Hematopoietic multipotent progenitor cell treated with erythropoietin and hydrocortisone succinate and interleukin-3 and kit ligand, for 15 days (in vitro differentiated cells): ENCODE results near the gene GALNT15.

Source experiments
- DNase-seq: peaks from one replicate; pipeline ENCODE4 v3.0.0-alpha.2; 2015; ENCODE audit warnings: low spot score

The GALNT15 gene

DNA sequence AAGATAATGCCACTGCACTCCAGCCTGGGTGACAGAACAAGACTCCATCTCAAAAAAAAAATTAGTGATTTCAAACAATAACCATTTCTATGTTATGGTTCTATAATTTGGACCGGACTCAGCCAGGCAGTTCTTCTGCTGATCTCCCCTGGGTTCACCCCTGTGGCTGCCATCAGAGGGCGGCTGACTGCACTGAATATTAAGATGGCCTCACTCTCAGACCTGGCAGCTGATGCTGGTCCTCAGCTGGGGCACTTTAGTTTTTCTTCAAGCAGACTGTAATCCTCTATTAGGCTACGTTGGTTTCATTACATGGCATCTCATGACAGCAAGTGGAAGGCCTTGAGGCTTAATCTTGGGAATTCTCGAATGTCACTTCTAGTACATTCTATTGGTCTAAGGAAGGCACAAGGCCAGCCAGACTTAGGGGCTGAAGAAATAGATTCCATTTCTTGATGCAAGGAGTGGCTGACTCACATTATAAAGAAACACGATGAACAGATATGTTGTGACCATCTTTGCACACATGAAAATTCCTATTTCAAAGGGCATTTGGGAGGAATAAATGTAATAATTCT is 12.8 kb downstream of the GALNT15 start:
- DNase-seq = no peak

DNA sequence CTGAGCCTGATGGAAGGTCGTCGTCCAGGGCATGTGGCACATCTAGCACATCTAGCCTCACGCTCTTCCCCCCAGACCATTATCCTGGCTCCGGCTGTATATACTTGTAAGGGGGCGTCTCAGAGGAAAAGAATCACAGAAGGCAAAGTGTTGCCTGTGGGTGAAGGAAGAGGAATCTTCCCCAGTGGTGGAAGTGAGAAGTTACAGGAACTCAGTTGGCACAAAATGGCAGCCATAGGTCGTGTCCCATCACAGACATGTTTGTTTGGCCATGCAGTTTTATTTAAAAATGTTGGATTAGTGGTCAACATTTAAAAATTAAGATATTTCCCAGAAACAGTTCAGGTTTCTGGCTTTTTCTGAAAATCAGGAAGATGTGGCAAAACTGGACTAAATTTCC is 13.6 kb downstream of the GALNT15 start:
- DNase-seq = no peak

DNA sequence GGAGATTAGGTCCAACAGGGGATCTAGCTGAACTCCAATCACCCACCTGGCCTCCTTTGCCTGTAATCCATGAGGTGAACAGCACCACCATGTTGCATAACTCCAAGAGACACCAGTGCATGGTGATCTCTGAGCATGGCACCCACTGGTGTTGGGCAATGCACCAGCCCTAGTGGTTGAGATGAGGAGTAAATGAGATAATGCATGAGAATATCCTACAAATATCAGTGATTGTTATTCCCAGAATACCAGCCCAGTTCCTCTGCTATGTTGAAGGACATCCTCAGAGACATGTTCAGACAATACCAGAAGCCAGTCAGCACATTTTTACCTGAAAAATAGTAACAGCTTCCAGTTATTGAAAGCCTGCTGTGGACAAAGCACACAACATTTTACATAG is 14.7 kb downstream of the GALNT15 start:
- no peak for DNase-seq

DNA sequence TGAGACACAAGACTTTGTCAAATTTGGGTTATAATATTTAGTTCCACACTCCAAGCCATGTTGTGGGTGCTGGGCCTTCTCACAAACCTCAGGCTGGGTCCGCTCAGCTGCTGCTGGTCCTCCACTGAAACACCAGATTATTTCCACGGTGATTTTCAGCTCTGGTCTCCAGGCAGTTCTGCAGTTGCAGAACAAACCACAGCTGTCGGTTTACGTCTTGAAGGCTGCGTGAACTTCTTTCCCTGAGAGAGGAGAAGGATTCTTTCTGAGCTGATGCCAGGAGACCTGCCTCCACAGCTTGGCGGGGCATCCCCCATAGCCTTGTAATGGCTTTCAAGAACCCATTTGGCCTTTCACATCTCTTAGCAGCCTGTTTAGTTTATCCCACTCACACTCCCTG is 16.2 kb downstream of the GALNT15 start:
- no peak for DNase-seq

DNA sequence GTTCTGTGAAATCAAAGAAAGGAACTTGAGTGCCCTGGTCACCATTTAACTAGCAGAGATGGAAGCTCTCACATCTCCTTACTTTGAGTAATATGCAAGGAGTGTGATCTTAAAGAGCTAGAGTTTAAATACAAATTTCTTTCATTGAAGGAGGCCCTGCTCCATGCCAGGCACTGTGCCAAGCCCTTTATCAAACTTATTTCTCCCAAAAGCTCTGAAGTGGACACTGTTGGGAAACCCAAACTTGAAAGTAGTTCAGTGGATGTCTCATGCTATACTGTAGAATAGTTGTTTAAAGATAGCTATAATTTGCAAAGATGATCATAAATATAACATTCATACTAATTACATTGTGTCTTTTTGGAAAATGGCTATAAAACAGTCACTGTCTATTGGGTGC is 17.1 kb downstream of the GALNT15 start:
- no peak for DNase-seq

DNA sequence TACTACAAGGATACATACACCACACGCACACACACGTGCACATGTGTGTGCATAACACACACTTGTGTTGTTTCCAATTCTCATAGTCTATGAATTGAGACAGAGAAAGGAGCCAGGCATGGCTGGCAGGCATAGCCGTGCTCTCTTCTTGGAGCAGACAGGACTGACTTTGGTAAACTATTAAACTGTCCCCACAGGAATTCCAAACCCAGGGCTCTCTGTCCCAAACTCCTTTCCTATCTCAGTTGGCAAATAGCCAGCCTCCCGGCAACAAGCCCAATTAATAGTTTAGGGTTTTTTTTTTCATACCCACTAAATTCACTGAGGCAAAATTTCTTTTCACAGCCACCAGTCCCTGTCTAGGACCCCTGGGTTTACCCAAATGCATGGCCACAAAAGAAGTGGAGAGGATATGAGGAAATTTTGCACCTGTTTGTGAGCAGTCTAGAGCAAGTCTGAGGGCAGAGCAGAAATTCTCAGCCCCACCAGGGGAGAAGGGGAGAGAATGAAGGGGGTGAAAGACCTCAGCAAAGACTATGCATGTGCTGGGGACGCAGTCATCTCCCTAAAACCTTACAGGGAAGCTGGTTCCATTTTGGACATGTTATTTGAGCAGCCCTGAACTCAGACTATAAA is 17.8 kb downstream of the GALNT15 start:
- DNase-seq = no peak

DNA sequence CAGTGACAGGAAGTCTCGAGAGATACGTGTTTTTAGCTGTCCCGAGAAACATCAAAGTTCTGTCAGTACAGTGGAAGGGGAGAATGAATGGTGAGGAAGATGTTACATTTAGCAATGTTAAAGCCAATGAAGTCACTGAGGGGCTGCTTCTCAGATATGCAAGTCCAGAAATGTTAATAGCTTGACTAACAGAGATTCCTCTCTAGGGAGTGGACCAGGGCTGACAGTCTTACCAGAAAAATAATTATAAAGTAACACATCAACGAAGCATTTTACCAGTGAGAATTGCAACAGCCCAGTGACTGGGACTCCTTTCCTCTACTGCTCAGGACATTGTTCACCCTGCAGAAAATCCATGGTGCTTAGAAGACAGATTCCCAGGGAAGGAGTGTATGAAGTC is 23.9 kb downstream of the GALNT15 start:
- no peak for DNase-seq

DNA sequence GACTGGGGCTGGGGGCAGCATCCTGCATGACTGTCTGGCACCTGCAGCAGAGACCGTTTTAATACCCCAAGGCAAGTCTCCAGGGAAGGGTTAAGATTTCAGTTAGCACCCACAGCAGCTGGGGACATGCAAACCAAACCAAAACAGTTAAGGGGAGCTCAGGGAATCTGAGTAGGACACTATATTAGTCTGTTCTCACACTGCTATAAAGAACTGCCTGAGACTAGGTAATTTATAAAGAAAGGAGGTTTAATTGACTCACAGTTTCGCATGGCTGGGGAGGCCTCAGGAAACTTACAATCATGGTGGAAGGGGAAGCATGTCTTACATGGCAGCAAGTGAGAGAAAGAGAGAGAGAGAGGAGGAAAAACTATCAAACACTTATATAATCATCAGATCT is 25.3 kb downstream of the GALNT15 start:
- no peak for DNase-seq

DNA sequence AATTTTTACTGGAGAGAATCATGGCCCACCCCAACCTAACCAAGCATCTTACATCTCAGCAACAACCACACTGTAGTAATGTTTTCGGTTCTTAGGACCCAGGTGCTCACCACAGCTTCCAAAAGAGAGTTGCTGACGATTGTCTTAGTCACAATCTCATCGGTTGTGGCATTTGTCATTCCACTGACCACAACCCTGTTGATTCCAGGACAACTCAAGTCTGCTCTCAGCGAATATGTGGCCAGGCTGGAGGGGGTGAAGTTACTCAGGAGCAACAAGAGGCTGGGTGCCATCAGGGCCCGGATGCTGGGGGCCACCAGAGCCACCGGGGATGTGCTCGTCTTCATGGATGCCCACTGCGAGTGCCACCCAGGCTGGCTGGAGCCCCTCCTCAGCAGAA is 25.9 kb downstream of the GALNT15 start:
- DNase-seq = no peak

DNA sequence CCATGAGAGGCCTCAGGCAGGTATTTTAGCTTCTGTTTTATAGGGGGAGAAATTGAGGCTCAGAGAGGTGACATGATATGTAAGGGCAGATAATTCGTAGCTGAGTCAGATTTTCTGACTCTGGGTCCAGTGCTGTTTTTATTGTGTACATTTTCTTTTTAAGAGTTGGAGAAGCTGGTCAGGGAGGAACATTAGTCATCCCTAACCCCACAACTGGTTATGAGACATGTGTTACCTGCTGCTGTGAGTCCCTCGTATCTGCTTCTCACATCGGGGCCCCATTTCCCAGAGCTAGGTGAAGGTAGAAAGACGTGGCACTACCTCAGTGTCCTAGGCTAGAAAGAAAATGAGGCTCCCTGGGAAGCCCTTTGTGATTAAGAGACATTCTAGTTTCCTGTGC is 28.6 kb downstream of the GALNT15 start:
- DNase-seq = no peak

DNA sequence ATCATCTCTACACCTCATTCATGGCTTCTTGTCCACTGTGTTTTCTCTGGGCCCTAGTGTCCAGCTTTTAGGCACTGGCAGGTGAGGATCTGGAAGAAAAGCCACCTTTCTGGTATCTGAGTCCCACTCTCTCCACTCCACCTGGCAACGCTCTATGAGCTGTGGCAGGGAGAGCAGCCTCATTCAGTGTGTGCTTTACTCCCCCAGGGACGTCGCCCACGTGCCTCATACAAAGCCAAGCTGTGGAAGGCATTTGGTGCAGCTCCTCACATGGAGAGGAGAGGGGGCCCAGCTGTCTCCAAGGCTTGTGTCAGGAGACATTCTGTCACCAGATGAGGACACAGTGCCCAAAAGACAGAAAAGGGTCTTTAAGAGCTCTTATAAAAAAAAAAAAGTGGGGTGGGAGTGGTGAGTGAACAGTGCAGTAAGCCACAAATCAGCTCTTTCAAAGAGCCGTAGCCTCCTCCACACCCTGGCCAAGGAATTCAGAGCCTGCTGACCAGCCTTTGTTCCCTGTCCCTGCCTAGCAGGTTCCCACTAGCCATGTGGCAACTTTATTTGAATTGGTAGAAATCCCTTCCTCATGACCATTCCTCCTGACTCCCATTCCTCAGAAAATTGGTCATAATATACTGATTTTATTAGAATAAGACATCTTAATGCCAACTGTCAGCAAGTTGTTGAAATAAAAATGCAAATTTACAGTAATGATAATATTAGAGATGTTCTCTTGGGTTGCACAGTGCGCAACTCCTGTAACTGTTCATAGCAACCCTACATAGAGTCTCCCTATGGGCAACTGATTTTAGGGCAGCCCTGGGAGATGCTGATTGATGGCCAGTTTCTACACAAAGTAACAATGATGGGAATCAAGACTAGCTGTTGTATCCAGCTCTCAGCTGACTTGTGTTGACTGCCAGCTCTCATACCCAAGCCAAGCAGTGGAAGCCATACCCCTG is 29.5 kb downstream of the GALNT15 start:
- DNase-seq = no peak

DNA sequence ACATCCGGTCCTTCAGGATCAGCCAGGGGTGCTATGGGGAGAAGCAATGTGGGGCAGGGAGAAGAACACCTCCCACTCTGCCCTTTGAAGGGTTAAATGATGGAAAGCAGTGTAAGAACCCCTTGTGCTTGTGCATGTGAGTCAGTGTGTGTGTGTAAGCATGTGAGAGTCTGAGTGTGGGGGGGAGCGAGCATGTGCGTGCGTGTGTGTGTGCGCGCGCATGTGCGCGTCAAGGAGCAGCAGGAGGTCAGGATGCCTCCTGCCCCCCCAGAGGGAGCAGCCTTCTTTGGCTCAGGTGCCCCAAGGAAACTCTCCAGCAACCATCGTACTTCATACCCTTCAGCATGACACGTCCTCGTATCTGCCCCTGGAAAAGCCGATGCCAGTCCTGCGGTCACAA is 30.3 kb downstream of the GALNT15 start:
- no peak for DNase-seq

DNA sequence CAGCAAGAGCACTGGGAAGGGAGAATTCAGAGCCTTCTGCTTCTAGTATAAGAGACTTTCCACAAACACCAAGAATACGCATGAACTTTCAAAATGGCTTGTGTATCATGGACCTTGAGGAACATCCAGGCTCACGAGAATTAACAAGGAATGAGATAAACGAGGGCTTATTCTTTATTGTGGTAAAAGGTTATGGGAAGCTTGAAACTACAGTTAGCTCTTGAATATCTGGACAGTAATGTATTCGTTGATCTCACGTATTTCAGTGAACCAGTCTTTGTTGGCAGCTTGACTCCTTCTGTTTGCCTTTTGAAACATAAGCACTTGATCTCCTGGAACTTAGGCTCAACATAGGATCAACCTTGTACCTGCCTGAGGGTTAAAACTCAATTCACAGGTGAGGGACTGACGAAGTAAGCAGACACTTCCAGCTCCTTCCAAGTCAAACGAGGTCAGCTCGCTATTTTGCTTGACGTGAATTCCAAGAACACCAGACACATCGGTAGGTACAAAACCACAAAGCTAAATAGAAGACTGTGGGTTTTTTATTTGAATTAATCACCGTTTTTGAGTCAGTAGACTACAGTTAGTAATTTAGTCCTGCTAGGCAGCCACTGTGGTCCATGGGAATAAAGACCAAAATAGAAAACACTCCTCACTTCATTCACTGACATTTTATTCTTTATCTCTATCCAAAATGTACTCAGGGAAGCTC is 30.8 kb downstream of the GALNT15 start:
- no peak for DNase-seq

DNA sequence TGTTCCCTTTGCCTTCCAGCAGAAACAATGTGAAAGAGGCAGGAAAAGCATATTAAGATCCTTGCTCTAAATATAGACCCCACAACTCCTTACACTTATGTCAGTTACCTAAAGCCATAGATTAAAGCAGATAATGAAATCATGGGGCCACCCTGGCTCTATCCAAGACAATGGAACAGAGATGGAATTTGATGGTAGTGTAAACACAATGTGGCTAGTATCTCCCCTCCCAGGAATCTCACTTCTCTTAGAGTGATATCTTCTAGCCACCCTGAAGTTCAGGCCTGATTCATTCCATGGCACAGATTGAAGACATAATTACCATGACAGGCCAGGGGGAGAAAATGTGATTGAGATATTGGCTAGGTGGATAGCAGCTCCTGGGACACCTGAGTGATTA is 32.6 kb downstream of the GALNT15 start:
- no peak for DNase-seq

DNA sequence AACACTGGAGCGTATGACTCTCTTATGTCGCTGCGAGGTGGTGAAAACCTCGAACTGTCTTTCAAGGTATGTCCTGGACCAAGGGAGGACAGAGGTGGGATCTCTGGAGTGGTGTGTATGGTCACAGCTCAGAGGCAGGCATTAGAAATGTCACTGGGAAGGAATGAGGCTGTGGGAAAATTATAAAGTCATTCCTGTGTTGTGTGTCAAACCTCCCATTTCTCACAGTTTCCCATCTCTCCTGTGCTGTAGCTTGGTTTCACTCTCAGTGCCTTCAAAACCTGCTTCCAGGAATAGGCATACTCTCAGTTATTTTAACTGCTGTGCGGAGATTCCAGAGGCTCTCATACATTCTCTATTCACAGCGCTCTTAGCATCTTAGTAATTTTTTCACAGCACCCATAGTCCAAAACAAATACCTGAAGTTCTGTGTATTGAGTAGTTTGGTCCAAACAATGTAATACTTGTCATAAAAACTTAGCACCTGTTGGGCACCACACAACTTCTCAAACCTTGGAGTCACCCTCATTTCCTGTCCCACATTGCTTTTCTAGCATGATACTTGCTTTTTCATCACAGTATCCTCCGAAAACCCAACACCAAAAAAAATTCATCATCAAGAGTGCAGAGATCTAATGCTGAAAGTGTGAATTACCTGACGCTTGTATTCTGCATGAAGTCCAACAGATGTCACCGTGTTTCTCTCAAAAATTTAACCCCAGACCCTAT is 36.9 kb downstream of the GALNT15 start:
- DNase-seq = no peak

DNA sequence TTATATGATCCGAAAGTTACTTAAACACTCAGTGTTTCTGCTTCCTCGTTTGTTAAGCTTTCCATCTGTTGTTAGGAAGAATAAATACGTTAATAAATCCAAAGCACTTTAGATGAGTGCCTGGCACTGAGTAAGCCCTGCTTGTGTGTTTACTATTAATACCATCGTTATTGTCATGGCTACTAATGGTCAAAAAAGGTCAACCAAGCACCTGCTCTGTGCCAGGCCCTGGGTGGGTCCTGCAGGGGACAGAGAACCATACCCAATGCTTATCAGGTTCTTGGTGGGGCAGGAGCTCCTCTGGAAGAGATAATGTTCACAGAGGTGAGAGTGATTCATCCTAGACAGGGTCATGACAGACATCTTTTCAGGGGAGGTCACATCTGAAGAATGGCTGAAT is 39.9 kb downstream of the GALNT15 start:
- no peak for DNase-seq

DNA sequence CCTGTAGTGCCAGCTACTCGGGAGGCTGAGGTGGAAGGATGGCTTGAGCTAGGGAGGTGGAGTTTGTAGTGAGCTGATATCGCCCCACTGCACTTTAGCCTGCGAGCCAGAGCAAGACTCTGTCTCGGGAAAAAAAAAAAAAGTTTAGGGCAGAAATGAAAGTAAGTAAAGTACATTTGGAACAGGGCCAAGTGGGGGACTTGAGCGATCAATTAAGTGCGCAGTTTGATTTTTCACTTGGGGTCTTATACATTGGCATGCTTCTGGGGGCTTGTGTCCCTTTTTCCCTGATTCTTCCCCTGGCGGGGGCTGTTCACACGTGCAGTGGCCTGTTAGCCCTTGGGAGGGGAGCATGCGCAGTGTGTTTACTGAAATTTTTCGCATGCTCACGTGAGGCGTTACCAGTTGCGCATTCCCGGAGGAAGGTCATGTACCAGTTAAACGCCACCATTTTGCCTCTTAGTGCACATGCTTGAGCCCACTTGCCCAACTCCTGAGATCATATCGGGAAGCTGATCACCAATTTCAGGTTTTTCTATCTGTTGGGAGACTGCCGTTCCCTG is 42.0 kb downstream of the GALNT15 start:
- no peak for DNase-seq

DNA sequence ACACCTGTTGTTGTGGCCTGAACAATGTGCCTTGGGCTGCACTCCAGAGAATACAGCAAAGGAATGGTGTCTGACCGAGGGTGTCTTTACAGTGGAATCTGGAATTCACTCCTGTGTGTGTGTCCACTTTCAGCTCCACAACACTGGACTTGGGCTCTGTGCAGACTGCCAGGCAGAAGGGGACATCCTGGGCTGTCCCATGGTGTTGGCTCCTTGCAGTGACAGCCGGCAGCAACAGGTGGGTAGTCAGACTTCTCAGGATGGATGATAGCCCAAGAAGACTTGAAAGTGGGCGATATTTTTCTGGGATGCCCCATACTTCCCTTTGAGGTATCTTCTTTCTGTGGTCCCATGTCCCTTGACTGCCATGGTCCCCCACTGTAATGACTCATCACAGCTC is 45.3 kb downstream of the GALNT15 start:
- no peak for DNase-seq

DNA sequence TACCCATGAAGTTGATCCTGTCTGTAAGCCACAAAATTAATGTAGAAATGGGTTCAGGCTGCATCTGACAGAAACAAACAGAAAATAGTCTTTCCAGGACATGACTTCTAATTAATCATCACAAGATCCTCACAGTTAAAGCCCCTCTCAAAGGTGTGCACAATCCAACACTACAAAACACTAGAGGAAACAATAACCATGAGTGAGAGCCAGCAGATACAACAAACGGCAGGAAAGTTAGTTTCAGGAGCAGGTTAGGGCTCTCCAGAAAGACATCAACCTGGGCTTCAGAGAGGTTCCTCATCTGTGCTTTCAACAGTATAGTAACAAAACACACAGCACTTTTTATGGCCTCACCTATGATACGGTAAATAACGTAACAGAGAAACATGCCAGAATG is 47.5 kb downstream of the GALNT15 start:
- no peak for DNase-seq

DNA sequence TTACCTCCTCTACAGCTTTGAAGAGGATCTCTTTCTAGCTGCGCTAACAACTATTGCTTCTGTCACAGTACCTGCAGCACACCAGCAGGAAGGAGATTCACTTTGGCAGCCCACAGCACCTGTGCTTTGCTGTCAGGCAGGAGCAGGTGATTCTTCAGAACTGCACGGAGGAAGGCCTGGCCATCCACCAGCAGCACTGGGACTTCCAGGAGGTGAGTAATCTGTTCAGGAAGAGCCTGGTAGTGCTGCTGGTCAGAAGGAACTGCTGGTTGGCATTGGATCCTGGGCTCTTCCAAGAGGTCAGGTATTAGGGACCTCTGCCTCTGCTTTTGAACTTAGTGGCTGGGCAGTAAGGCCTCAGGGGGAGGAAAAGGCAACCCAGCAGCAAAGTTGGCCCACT is 48.1 kb downstream of the GALNT15 start:
- no peak for DNase-seq

DNA sequence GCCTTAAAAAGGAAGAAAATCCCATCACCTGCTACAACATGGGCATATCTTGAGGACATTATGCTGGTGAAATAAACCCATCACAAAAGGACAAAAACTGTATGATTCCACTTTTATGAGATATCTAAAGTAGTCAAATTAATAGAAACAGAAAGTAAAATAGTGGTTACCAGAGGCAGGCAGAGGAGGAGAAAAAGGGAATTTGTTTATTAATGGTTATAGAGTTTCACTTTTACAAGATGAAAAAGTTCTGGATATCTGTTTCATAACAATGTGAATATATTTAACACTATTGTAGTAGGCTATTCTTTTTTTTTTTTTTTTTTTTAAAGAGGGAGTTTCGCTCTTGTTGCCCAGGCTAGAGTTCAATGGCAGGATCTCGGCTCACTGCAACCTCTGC is 49.8 kb downstream of the GALNT15 start:
- DNase-seq = no peak

DNA sequence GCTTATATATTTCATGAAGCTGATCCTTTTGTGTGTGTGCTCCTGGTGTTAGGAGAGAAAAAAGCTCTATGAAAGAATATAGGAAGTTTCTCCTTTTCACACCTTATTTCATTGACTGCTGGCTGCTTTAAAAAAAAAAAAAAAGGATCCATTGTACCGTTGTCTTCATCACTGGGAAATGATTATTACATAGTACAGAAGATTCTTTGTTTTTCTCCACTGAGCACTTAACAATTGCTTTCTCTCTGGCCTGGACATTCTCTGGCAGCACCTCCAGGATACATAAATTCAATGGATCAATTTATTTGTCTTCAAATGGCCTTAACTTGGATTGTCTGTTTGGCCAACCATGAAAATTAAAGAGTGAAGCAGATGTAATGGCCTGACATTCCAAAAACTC is 53.1 kb downstream of the GALNT15 start:
- no peak for DNase-seq
